Cardiac muscle cell (in vitro differentiated cells and primary cell): ENCODE measurements around the gene PPFIBP2. TPM values are rescaled to one million over a fixed set of nuclear protein-coding genes. Genes with fewer than 3 reads are reported as not detected.

Experiments used
- DNase-seq, 2 donors: peaks; one replicate each; pipeline versions ENCODE4 v3.0.0 to v3.0.0-alpha.2; 2010 to 2017; ENCODE audit warnings: low read depth in 1 of 2, low spot score in 1 of 2
- H3K27ac ChIP-seq: fragments of 200-600 bp; sonication (generic); 2 replicates; pipeline ENCODE4 v1.5.1; 2016
- H3K27me3 ChIP-seq: fragments of 200-600 bp; sonication (generic); 2 replicates; pipeline ENCODE4 v1.6.0; 2016; ENCODE audit warnings: control low read depth
- H3K36me3 ChIP-seq: fragments of 200-600 bp; sonication (generic); 2 replicates; pipeline ENCODE4 v1.5.1; 2016; ENCODE audit warnings: control low read depth
- H3K4me1 ChIP-seq: fragments of 200-600 bp; sonication (generic); 2 replicates; pipeline ENCODE4 v1.8.1; 2017; ENCODE audit warnings: low read depth, mild to moderate bottlenecking, mixed run types
- H3K4me3 ChIP-seq: fragments of 200-600 bp; sonication (generic); 2 replicates; pipeline ENCODE4 v1.5.1; 2016; ENCODE audit warnings: mild to moderate bottlenecking
- H3K9me3 ChIP-seq: fragments of 200-600 bp; sonication (generic); 2 replicates; pipeline ENCODE4 v1.5.1; 2017; ENCODE audit warnings: low read depth, mild to moderate bottlenecking, control low read depth
- polyA plus RNA-seq: library from polyadenylated mRNA; unstranded; fragments of >200 nt; fragmentation: Nextera tagmentation; extraction: Ambion mirVana; gene quantifications from 2 replicates; pipeline ENCODE4 v1.2.1, GENCODE V29; 2016
- total RNA-seq: library from RNA; depleted of rRNA; stranded (reverse); fragments of >200 nt; gene quantifications from 2 replicates; pipeline ENCODE4 v1.2.3, GENCODE V29; 2016
- TF ChIP-seq, protein P1 (sequence below): IDR thresholded peaks from 2 replicates; pipeline ENCODE4 v1.5.1; 2012; ENCODE audit warnings: low read depth, mild to moderate bottlenecking, low read length

PPFIBP2 gene
- total and polyA plus RNA-seq, 2 experiments from 2014 or later, result 8.0 to 13.2 TPM

GRCh38 chr11:7595951-7596350, 82.2 kb downstream of the PPFIBP2 start:
- Histone ChIP-seq H3K4me1 (peaks cover 8% of the 10 kb centered on the region), H3K27ac (no peak overlapping the region), H3K27me3 (no peaks in the 10 kb centered on the region), H3K9me3 (no peaks in the 10 kb centered on the region), H3K4me3 (no peak overlapping the region), H3K36me3 (no peaks in the 10 kb centered on the region)
- TF ChIP-seq, protein P1, sequence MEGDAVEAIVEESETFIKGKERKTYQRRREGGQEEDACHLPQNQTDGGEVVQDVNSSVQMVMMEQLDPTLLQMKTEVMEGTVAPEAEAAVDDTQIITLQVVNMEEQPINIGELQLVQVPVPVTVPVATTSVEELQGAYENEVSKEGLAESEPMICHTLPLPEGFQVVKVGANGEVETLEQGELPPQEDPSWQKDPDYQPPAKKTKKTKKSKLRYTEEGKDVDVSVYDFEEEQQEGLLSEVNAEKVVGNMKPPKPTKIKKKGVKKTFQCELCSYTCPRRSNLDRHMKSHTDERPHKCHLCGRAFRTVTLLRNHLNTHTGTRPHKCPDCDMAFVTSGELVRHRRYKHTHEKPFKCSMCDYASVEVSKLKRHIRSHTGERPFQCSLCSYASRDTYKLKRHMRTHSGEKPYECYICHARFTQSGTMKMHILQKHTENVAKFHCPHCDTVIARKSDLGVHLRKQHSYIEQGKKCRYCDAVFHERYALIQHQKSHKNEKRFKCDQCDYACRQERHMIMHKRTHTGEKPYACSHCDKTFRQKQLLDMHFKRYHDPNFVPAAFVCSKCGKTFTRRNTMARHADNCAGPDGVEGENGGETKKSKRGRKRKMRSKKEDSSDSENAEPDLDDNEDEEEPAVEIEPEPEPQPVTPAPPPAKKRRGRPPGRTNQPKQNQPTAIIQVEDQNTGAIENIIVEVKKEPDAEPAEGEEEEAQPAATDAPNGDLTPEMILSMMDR, result no peak
- DNase-seq, result no peak

DNA sequence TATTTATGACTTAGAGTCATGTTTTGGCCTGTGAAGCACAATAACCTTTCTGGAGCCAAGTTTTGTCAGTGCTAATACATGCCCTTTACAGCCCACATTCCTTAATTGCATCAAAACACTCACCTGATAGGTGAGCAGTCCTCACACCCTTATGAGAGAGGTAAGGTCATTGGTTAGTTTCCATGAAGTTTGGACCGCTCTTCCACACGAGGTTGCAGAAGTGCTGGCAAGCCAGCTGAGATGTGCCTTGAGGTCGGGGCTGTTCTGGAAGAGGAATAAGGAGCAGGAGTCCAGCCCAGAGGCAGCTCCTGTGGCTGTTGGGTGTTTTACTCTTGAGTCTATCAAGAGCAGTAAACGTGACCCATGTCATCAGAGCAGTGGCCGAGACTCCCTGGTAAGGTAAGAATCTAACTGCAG, 83.2 kb downstream of the PPFIBP2 start:
- Histone ChIP-seq H3K27ac (no peak overlapping the region), H3K4me1 (peaks cover 8% of the 10 kb centered on the region), H3K9me3 (no peaks in the 10 kb centered on the region), H3K27me3 (no peaks in the 10 kb centered on the region), H3K36me3 (no peaks in the 10 kb centered on the region), H3K4me3 (no peak overlapping the region)
- DNase-seq, result no peak
- TF ChIP-seq, protein P1, result no peak

DNA sequence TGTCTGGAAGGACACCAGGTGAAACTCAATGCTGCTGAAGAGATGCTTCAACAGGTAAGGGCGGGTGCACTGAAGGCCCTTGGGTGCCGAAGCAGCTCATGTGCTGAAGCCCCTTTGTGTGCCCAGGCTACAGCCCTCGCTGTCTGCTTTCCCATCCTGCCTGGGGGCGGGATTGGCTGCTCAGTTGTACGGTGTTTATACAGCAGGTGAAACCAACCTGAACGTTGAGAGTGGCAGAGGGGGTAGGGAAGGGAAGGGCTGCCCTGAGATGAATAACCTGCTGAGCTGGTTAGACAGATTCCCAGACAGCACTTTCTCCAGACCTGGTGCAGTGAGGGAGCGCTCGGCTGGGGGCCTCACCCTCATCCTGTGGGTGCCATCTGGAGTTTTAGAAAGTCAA, 83.8 kb downstream of the PPFIBP2 start:
- Histone ChIP-seq H3K9me3 (no peaks in the 10 kb centered on the region), H3K36me3 (no peaks in the 10 kb centered on the region), H3K4me3 (no peak overlapping the region), H3K4me1 (peaks cover 8% of the 10 kb centered on the region), H3K27me3 (no peaks in the 10 kb centered on the region), H3K27ac (no peak overlapping the region)
- DNase-seq, result no peak
- TF ChIP-seq, protein P1, result no peak

- Histone ChIP-seq H3K9me3 (no peaks in the 10 kb centered on the region), H3K4me1 (peaks cover 8% of the 10 kb centered on the region), H3K27ac (no peak overlapping the region), H3K4me3 (no peak overlapping the region), H3K27me3 (no peaks in the 10 kb centered on the region), H3K36me3 (no peaks in the 10 kb centered on the region)
- TF ChIP-seq, protein P1, result no peak
- DNase-seq, result no peak
Observed at GRCh38 chr11:7599209-7599608, 85.4 kb downstream of the PPFIBP2 start.

- TF ChIP-seq, protein P1, result no peak
- Histone ChIP-seq H3K4me3 (no peak overlapping the region), H3K27me3 (no peaks in the 10 kb centered on the region), H3K27ac (no peak overlapping the region), H3K36me3 (no peaks in the 10 kb centered on the region), H3K9me3 (no peaks in the 10 kb centered on the region), H3K4me1 (peaks cover 8% of the 10 kb centered on the region)
- DNase-seq, result peak in 1 of 2 donors; percentile 97
Observed at GRCh38 chr11:7600205-7600775, 86.5 kb downstream of the PPFIBP2 start.
